HuH-7.5 (cell line): Measurements from ENCODE around the gene HS3ST3A1.
"Not testable (repeated sequence)": the region's sequence is repeated elsewhere in the genome, so short reads cannot be mapped to it uniquely, and the experiment has no call there.

Source experiments
- DNase-seq: peaks from one replicate; pipeline ENCODE4 v3.0.0; 2011; ENCODE audit warnings: low spot score

HS3ST3A1 gene

DNA sequence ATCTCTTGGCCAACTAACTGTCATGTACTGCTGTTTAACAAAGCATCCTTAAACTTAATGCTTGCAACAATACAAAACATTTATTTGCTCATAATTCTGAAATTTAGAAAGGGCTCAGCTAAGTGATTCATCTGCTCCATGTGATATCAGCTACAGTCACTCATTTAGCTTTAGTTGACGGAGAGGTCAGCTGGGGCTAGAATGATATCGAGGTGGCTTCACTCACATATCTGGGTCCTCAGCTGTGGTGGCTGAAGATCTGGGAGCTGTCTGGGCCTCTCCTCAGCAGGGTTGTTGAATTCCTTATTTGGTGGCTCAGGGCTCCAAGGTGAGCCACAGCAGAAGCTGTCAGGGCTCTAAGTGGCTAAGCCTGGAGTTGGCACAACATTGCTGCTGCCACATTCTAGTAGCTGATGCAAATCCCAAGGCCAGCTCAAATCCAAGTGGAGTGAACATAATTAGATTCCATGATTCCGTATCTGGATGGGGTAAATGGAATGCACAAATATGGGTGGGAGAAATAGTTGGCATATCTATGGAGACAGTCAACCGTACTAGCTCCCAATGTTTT, 62.8 kb downstream of the HS3ST3A1 start:
- DNase-seq, result no peak

DNA sequence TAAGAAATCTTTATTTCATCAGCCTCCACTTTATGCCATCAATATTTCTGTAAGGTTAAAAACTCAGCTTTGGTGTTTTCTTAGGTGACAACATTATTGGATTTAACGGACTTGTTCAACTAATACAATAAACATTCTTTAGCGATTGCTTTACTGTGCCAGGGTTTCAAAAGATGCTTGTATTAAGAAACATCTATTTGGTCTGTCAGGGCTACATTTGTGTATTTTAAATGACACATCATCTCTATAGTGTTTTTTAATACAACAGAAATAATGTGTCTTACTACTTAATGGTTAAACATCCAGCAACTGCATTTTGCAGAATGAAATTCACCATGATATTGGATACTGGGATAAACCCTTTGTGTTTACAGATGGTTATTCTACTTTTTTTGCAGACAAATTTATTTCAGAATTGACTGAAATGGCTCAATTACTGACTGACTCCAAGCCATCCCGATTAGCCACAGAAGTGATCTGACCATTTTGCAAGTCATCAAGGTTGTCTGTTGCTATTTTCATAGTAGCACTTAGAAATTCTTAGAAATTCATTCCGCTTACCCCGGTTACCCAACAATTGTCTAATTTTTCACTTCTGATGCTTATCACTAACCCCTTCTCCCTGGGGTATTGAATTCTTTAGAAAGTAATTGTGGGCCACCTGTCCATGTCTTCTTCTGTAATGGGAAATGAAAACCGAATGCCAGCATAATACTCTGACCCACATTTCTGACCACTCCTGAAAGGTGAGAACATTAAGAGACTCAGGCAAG, 63.7 kb downstream of the HS3ST3A1 start:
- no peak for DNase-seq

DNA sequence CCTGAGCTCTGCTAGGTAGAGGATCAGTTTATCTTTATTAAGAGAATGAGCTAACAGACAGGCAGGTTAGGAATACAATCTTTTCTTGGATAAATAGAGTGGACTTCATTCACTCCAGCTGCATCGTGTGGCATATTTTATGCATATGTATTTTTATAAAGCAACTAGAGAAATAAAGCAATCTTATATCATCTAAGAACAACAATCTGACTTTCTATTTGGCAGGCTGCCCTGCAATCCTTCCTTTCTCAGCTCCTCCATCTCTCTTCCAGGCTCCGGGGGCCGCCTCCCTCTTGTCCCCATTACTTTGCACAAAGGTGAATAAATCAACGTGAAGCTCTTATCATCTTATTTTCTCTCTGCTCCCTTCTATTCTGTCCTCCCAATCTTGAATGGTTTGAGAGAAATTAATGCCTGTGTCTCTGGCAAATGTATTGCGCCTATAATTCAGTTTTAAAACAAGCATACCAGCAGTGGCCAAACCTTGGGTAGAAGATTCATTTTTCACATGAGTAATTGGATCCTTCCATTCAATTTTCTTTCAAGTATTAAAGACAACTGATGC, 64.5 kb downstream of the HS3ST3A1 start:
- no peak for DNase-seq

DNA sequence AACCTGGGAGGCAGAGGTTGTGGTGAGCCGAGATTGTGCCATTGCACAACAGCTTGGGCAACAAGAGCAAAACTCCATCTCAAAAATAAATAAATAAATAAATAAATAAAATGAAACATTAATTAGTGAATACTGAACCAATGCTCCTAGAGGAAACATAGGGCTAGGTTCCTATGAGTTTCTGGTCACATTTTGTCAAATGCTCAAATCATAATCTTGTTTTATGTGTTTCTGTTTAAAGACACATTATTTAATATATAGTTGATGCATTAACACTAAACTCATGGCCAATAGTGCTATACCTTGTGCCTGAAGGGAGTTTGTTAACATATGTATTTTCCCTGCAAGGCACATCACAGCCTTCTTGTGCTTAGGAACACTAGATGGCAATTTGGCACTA, 66.8 kb downstream of the HS3ST3A1 start:
- no peak for DNase-seq

DNA sequence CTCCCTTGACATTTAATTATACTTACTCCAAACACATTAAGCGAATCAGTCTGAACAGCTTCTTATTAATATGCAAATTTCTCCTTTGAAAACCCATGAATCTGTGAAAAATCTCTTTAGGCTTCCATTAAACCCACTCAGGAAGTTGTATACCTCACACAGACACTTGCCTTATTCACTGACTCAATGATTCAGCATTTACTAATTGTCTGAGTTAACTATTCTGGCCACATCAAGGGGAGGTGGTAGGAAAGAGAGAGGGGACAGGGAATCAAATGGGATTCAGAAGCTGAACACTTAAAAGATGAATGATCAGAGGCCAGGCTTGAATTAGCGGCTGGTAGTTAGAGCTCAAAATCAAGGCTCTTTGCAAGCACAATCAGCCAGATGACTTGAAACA, 70.0 kb downstream of the HS3ST3A1 start:
- no peak for DNase-seq

DNA sequence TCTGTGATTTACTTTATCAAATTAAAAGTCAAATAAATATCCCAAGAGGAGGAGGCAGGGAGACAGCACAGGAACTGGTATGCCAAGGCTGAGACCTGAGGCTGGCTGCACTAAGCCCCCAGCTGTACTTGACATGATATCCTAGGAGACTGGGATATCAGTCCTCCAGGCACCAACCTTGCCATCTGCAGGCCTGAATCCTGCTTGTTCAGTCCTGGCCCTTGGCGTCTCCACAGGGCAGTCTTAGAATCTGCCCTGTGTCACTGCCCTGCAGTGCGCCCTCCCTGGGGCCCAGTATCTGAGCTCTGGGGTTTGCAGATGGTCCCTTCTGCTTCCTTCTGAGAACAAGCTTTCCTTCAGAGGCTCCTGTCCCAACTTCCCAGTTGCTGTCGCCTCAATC, 75.9 kb downstream of the HS3ST3A1 start:
- DNase-seq, result no peak

DNA sequence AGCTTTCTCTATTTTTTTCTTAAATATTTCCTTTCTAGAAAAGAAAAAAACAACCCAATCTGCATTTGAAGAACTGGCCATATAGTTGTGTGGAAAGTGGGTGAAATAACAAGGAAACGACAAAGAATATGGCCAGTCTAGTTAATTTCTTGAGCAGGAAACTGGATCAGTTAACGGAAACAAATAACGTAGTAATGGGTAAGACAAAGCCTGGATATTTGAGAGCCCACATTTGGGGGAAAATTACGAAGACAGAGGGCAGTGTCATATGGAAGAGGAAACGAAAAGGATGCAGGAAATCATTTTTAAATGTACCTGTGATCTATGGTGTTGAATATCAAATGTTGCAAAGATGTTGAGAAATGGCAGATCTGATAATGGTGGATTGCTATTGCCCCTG, 78.6 kb downstream of the HS3ST3A1 start:
- no peak for DNase-seq

DNA sequence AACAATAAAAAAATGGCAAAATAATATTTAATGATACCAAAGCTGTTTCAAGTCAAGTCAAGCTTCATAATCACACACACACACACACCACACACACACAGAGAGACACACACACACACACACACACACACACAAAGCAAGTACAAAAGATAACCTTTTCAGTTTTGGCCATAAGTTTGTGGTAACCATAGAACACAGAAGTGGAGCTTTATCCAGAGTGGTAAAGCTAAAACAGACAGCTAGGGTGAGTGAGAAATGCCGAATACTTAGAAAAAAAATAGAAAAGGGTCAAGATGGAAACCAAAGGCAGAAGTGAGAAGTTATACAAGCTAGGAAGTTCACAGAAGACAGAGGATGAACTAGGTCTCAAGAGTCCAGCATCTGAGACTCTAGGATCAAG, 79.0 kb downstream of the HS3ST3A1 start:
- DNase-seq, result no peak

DNA sequence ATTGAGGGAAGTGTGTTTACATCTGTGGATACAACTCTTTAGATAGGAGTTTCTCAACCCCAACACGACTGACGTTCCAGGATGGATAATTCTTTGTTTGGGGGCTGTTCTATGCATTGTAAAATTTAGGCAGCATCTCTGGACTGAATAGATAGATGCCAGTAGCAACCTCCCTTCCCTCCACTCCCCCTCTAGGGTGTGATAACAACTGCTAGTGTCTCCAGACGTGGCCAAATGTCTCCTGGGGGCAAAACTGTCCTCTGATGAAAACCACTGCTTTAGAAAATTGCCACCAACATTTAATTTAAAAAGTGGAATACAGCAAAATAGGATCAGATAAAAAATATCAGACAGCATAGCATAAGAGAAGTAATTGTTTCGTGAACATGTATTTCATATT, 79.9 kb downstream of the HS3ST3A1 start:
- no peak for DNase-seq

DNA sequence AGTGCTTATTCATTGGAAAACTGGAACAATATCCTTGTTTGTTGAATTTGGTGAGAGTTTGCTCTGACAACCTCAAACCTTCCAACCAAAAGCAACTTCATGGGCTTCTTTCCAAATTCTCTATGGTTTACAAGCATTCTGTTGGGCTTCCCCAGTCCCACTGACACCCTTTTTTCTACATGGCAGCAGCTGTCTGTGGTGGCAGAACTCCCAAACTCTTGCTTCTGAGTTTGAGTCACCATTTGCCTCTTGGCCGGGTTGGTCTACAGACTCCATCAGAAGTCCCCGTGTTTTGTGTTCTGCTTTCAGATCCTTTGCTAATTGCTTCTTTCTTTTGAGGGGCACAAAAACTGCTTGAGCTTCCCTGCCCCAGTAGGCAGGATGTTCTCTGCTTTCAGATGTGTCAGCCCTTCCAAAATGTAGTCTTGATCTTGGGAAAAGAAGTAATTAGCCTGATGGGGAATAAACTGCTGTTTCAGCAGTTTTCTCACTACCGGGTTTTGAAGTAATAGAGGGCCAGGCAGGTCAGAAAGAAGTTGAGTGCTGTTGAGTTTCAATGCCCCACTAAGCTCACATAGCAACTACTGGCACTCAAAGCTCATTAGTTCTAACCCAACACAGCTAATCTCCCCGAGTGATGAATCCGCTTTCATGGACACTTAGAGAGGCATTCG, 80.7 kb downstream of the HS3ST3A1 start:
- no peak for DNase-seq

DNA sequence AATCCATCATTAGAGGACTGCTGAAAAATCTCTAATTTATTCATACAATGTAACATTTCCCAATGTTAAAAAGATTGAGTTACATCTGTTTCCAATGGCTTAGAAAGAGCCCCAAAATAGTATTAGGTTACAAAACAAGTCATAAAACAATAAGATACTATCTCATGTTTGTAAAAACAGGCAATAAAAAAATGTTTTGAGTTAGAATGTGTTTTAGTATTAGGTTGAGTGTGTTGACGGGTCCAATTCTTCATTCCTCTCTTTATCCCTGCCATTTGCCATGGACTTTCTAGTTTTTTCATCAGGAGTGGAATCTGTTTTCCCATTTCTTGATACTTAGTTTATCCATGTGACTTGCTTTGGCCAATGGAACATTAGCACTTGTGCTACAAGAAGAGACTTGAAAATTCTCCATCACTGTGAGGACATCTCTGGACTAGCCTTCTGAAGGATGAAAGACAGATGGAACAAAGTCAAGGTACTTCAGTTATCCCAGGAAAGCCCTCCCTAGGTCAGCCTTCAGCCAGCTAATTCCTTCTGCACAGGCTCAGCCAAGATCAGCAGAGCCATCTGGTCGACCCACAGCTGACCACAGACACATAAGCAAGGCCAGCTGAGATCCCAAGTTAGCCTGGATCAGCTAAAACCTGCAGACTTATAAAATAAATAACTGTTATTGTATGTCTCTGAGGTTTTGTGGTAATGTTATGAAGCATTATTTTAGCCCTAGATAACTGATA, 83.3 kb downstream of the HS3ST3A1 start:
- no peak for DNase-seq

DNA sequence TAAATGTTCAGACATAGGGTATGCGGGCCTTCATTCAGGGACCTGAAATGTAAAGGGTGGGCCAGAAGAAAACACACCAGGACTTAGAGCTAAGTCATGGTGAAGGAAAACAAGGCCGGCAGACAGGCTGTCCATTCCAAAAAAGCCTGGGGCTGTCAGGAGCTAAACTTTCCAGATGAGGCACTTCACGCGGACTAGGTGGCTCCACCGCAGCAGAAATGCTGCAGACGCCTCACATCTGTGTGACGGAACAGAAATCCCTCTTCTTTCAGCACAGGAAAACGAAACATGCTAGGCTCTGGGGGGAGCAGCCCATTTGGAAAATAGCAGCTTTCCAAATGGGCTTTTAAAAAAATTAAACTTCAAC, 88.7 kb downstream of the HS3ST3A1 start:
- DNase-seq, result no peak

DNA sequence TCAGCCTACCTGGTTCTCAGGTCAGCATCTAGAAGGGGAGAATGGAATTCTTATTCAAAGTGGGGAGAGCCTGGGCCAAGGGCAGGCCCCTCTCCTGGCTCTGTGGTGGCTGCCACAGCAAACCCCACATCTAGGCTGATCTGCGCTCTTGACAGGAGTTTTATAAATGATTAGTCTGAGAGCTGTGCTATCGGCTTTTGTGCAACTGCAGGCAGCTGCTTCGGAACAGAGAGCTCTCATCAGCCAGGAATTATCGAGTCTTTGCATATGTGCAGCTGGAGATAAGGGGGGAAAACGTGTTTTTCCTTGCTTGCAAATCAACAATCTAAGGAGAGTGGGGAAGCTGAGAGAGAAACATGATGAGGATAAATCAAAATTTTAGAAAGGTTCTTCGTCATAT, 91.7 kb downstream of the HS3ST3A1 start:
- DNase-seq, result no peak

DNA sequence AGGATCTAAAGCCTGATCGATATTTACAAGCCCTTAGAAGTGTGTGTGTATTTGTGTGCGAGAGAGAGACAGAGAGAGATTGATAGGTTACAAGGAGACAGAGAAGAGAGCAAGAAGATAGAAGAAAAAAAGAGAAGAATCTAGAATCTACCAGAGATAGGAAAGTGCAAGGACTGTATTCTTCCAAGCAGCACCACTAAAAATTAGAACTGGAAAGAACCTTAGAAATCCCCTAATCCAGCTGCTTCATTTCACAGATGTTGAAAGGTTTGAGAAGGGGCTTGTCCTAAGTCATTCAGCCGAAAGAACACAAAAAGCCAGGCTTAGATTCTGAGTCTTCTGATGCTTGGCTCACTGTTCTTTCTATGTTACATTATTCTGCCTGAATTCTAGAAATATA, 92.2 kb downstream of the HS3ST3A1 start:
- DNase-seq, result no peak

DNA sequence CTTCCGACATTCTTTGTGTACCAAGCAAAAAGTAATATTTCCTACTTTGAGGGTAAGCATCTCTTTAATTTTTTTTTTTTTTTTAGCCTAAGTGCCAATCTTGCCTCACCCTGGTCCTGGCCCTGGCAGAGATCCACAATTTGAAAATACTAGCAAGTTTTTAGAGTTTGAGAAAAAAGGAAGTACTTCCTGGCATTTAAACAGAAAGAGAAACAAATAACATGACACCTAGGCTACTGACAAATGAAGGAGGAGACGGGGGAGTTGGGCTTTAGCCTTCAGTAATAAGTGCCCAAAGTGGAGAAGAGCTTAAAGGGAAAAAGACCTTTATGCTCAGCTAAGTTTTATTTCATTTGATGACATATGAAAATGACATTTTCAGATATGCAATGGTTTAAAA, 92.8 kb downstream of the HS3ST3A1 start:
- no peak for DNase-seq

DNA sequence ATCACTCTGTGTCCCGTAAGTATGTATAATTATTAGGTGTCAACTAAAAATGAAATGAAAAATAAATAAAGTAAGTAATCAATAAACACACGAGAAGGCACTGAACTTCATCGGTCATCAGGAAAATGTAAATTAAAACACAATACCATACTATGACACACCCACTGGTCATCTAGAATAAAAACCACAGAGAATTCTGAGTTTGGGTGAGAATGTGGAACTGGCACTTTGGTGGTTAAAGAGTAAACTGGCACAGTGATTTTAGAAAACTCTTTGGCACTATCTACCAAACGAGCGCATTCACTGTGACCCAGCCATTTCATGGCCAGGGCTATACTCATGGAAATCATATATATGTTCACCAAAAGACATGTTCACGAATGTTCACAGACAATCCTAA, 98.2 kb downstream of the HS3ST3A1 start:
- no peak for DNase-seq

DNA sequence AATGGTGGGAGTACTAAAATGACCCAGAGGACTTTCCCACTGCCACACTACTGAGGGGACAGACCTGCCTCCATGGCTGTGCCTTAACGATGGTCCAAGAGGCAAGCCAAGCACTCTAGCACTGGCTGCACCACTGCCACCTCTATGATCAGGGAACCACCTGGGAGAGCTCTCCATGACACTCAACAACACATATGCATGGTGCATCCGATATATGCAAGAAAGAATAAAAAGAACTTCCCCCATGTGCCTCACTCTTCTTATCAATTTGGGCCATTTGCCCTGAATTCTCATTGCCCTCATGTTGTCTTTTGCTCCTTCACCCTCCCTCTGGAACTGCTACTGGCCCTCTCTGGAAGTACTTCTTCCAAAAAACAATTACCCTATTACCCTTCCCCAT, 99.5 kb downstream of the HS3ST3A1 start:
- no peak for DNase-seq

DNA sequence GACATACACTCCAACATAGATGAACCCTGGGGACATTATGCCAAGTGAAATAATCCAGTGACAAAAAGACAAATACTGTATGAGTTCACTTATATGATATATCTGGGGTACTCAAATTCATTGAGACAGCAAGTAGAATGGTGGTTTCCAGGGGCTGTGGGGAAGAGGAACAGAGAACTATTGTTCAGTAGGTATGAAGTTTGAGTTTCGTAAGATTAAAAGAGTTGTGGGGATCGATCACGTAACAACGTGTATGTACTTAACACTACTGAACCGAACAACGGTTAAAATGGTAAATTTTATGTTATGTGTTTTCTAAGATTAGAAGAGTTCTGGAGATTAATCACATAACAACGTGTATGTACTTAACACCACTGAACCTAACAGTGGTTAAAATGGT, 100.8 kb downstream of the HS3ST3A1 start:
- no peak for DNase-seq

DNA sequence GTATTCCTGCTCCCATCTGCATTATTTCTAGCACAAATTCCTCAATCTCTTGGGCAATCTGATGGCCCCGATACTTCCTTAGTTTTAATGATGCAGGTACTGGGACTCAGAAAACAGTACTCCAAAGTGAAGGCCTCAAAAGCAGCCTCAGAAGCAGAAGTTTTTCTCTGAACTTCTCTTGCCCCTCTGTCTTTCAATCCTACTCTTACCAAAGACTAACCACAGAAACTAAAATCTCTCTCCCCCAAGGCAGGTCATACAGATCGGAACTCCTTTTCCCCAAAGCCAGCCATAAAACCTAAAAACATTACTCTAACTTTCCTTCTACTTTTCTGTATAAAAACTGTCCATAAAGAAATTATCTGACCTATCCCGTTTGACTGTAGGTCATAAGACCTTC, 103.5 kb downstream of the HS3ST3A1 start:
- DNase-seq, result no peak

DNA sequence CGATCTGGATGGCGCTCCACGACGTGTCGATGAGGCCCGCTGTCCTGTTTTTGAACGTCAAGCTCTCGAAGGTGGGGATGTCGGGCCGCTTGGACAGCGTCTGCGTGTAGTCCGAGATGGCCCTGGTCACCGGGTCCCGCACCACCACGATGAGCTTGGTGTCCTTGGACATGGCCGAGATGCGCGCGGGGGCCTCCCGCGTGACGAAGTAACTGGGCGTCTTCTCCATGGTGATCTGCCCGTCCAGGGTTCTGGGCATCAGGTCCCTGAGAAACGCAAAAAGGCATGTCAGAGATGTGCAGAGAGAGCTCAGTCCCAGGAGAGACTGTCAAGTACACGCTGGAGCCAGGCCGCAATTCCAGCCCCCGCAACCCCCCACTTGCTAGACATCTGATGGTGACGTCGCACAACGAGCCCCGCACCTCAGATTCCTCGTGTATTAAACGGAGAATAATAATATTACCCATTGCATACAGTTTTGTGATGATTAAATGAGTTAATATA, 105.1 kb downstream of the HS3ST3A1 start:
- DNase-seq, result not testable (repeated sequence)

DNA sequence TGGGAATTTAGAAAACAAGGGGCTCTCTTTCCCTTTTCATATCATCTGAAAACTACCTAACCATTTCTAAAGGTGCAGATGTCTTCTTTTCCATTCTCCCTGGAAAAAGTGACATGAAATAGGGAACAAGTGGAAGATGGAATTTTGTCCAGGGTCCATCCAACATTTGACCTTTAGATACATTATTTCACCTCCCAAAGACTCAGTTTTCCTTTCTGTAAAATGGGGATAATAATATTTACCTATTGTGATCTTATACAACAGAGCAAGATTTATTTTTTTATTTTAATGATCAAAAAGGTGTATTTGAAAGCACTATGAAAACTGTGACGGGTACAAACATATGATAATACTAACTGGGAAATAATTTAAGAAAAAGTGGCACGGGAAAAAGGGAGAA, 106.3 kb downstream of the HS3ST3A1 start:
- no peak for DNase-seq

DNA sequence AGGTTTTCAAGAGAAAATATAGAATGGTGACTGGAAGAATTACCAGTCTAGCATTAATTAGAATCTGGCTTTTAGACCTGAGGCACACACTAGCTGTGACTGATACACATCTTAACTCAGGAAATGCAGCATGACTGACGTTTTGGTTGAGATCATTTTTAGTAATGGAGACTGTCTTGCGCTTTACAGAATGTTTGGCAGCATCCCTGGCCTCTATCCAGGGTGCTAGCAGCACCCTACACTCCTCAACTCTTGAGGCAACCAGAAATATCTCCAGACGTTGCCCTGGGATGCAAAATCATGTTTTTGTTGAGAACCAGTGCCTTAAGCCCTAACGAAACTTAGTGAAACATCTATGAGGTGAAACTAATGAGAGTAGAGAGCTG, 109.0 kb downstream of the HS3ST3A1 start:
- no peak for DNase-seq
